TTC549 (cell line): ENCODE measurements around the gene COL6A2.
"Not testable (repeated sequence)": the region's sequence is repeated elsewhere in the genome, so short reads cannot be mapped to it uniquely, and the experiment has no call there.

Experiments used
- FAIRE-seq: peaks from 2 replicates; lab custom pipeline; 2012; peaks lifted over from hg19 to GRCh38; lab: Jason Lieb, UNC

Gene COL6A2

GRCh38 chr21:46156678-46157077 lies 58.8 kb downstream of the COL6A2 start:
- FAIRE-seq = no peak

- FAIRE-seq = no peak
Observed at GRCh38 chr21:46157396-46157986, 59.6 kb downstream of the COL6A2 start.

GRCh38 chr21:46157987-46158451 lies 60.1 kb downstream of the COL6A2 start:
- no peak for FAIRE-seq

- no peak for FAIRE-seq
Observed at GRCh38 chr21:46158666-46159300, 60.9 kb downstream of the COL6A2 start.

GRCh38 chr21:46159390-46159789 lies 61.5 kb downstream of the COL6A2 start:
- FAIRE-seq = no peak

GRCh38 chr21:46159841-46160656 lies 62.1 kb downstream of the COL6A2 start:
- no peak for FAIRE-seq

GRCh38 chr21:46160657-46160906 lies 62.7 kb downstream of the COL6A2 start:
- no peak for FAIRE-seq

DNA sequence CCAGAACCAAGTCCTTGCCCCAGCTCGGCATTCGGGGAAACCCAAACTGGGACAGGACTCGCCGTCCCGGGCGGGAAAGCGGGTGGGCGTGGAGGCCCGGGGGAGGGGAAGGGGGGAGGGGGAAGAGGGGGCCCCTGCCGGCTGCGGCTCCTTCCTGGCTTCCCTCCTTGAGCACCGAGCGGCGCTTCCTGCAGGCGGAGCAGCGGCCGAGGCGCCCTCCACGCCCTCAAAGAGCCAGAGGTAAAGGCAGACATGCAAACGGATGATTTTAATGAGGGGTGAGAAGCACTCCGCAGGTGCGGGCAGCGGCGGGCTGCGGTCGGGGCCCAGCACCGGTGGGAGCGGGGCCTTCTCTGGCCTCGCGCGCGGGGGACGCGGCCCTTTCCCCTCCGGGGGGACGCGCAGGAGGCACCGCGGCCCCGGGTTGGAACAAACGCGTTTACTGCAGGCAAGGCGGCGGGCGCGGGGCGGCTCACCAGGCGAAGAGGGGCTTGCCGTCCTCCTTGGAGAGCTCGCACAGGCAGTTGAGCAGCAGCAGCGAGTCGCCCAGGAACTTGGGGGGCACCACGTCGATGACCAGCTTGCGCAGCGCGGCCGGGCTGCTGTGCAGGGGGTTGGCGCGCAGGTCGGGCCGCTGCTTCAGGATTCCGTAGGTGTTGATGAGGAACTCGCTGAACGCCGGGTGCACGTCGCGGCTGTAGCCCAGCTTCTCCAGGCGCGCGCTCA lies 63.2 kb downstream of the COL6A2 start:
- no peak for FAIRE-seq

DNA sequence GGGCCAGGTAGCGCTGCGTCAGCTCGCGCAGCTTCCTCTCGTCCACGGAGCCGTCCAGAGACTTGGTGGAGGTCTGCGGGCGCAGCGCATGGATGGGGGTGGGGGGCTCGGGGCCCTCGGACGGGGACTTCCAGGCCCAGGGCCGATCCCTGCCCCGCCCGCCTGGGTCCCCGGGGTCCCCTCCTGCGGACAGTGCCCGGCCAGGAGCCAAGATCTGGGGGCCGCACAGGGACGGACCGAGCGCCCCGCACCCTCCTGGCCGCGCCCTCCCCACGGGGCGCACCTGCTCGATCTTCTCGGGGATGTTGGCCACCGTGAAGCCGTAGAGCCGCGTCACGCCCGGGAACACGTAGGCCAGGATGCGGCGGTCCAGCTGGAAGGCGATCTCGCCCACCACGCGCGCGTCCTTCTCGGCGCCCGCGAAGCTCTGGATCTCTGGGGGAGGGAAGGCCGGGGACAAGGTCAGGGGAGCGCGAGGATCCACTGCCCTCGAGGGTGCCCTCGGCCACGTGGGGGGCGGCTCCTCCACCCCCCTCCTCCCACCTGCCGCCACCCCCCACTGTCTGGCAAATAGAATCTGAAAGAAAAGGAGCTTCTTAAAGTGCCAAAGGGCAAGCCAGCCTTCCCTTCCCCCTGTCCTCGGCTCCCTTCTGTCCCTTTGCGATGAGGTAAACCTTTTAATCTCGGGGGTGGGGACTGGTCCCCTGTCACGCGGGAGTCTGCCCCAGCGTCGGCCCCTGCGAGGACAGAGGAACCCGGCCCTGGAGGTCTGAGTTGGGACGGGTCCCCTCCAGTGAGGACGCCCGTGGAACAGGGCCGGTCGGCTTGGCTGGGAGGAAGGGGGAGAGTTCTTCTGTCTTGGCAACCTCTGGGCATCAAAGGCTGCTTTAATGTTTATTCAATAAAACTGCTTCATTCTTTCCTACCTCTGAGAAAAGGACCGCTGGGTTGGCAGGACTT lies 64.0 kb downstream of the COL6A2 start:
- FAIRE-seq = no peak

DNA sequence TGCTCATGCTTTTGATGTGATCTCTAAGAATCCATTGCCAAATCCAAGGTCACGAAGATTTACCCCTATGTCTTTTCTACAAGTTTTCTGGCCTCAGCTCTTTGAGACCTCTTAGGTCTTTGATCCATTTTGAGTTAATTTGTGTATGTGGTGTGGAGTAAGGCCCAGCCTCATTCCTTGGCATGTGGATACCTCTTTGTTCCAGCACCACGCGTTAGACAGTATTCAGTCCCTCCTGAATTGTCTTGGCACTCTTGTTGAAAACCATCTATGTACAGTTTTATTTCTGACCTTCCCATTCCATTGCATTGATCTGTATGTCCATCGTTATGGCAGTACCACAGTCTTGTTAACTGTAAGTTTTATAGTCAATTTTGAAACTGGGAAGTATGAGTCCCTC lies 65.5 kb downstream of the COL6A2 start:
- no peak for FAIRE-seq

- no peak for FAIRE-seq
Observed at GRCh38 chr21:46165098-46165497, 67.2 kb downstream of the COL6A2 start.

DNA sequence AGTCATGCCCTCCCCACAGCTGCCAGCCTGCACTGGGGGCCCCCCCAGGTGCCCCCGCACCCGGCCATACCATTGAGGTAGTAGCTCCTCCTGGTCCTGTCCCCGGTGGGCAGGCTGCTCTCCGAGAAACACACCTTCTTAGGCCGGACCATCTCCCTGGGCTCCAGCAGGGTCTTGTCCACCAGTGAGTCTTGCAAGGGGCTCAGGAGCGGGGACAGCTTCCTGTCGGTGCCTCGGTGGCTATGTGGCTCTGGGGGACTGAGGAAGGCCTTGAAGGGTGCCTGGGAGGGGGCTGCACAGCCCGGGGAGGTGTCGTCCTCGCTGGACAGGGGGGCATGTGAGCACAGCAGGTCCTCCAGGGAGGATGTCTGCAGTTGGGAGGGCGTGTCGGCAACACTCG lies 70.3 kb downstream of the COL6A2 start:
- FAIRE-seq = no peak

DNA sequence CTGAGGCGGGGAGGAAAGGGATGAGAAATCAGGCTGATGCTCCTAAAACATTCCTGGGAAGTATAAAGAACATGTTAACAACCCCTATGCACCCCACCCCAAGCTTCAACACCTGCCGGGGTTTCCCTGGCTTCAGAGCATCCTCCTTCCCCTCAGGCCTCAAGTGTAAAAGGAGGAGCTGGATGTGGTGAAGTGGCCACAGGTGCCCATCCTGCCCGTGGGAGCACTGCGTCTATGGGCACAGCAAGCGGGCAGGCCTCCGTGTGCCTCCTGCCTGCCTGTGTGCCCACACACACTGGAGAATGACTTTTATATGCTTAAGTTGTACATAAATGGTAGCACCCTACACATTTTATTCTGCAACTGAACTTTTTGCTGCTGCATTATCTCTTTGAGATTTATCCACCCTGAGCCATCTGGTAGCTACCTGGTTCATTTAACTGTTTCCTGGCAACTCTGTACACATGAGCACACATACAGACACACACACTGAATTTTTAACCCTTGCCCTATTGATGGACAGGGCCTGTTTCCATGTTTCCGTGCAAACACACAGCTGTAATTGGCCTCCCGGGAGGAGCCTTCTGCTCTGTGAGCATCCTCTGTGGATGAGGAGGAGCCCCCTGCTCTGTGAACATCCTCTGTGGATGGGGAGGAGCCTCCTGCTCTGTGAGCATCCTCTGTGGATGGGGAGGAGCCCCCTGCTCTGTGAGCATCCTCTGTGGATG lies 70.9 kb downstream of the COL6A2 start:
- no peak for FAIRE-seq

- FAIRE-seq = not testable (repeated sequence)
Observed at GRCh38 chr21:46170436-46171193, 72.7 kb downstream of the COL6A2 start.

DNA sequence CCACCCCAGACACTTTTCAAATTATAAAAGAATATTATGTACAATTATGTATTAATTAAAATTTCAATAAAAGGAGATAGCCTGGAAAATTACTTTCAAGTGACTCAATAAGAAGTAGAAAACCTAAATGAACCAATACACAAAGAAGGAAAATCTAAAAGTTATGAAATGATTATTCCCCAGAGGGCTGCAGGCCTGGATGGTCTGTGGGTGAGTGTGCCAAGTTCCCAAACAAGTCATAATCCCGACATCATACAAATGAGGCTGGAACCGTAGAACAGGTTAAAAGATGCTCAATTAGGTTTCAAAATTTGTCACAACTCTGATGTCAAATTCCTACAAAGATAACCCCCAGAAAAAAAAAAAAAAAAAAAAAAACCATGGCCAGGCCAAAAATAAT lies 73.7 kb downstream of the COL6A2 start:
- no peak for FAIRE-seq

DNA sequence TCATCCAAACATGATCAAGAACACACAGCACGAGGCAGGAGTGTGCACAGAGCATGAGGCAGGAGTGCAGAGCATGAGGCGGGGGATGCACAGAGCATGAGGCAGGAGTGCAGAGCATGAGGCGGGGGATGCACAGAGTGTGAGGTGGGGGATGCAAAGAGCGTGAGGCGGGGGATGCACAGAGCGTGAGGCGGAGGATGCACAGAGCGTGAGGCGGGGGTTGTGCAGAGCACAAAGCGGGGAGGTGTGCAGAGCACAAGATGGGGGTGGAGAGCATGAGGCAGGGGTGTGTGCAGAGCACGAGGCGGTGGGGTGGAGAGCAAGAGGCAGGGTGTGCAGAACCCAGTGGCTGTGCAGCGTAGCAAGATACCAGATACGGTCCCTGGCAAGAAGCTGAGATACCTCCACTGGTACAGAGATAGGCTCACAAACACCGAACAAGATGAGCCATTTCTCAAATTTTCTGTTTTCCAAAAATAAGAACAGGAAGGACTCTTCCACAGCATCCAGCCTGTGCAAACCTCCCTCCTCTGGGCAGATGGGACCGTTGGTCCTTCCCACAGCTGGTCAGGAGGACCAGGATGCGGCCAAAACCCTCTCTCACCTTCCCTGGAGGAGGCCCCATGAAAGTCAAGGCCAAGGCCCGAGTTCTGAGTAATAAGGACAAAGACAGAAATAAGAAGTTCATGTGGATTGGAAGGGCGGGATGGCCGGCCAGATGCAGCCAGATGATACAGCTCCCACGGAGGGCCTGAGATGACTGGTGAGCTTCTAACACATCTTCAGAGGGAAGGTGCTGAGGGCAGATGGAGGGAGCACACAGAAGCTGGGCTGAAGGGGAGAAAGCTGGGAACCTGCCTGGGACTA lies 74.3 kb downstream of the COL6A2 start:
- no peak for FAIRE-seq

DNA sequence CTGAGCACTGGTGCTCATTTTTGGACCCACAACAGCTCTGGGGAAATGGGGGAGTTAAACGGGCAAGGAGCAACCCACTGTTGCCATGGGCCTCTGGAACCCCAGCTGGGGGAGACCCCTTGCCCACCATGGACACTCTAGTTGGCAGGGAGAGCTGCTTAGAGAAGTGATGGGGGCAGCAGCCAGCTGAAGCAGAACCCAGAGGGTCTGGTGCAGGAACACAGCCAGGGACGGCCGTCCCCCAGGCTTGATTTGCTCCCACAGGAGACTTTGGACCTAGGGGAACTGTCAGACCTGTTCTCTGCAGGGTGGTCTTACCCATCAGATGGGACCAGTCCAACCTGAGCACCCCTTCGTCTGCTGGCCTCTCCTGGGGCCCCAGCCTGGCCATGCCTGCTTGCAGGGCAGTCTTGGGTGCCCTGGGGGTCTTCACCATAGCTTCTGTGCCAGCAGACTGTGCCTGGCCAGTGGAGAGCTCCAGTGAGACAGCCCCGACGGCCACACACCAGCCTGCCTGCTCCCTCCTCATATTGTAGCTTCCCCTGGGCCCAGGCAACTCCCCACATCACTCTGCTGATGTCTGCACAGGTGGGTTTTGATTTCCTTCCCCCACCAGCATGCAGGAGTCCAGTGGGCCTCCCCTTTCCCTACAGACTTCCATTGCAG lies 75.1 kb downstream of the COL6A2 start:
- no peak for FAIRE-seq

DNA sequence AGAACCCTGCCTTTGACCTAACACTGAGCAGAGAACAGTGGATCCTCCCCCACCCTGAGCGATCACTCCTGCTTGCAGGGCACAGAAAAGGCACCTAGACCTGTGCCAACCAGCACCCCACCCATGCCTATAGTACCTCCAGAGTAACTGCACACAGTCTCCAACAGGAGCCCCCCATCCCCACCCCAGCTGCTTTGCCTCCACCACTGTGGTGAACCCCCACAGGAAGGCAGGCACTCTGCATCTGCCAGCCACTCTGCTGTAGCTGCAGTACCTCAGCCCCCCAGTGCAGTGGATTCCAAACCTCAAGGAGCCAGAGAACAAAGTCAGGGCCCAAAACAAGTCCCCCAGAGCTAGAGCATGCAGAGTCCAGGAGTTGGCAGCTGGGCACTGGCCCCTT lies 75.7 kb downstream of the COL6A2 start:
- no peak for FAIRE-seq
